Kidney tubule cell (primary cell): ENCODE measurements around the gene PNMA3.
A peak's percentile ranks its signal among the peaks of the same experiment; 100 is the strongest.
"Not testable (repeated sequence)": the region's sequence is repeated elsewhere in the genome, so short reads cannot be mapped to it uniquely, and the experiment has no call there.

Experiments used
- DNase-seq: peaks from one replicate; pipeline ENCODE4 v3.0.0-alpha.2; 2018; ENCODE audit warnings: low spot score

The PNMA3 gene, protein sequence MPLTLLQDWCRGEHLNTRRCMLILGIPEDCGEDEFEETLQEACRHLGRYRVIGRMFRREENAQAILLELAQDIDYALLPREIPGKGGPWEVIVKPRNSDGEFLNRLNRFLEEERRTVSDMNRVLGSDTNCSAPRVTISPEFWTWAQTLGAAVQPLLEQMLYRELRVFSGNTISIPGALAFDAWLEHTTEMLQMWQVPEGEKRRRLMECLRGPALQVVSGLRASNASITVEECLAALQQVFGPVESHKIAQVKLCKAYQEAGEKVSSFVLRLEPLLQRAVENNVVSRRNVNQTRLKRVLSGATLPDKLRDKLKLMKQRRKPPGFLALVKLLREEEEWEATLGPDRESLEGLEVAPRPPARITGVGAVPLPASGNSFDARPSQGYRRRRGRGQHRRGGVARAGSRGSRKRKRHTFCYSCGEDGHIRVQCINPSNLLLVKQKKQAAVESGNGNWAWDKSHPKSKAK

DNA sequence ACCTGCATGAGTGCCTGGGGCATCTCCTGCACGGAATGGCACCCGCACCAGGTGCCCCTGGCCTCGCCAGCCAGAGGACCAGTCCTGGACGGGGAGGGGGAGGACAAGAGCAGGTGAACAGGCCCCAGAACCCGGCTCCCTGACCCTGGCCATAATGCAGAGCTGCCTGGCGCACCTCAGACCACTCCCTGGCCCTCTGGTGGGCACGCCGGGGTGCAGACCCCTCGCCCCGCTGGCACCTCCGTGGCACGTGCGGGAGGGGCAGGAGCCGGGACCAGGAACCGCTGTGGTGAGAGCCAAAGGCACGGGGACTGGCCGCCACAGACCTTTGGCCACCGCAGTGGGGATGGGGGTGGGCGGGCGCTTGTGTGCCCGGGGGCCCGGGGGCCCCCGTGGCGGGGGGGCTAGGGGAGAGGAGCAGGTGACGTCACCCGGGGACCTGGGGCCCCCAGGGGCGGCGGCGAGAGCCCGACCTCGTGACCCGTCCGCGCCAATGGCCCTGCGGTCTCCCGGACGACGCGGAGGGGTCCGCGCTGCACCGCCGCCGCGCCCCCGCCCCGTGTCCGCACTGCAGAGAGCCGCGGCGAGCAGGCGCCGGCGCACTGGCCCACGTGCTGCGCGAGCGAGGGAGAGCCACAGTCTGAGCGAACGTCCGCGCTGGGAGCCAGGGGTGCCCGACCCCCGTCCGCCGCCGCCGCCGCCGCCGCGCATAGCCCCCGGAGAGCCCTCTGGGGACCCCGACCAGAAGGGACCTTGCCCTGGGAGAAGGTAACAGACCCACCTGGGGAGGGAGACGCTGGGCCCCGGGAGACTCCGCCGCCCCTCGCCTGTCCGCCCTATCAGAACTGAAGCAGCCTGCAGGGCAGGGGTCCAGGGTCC, at the start of gene PNMA3:
TSS of gene PNMA3 (plus strand) at position 600 of the 879 bp plus-strand sequence. CDS start 586 bp downstream, outside the sequence.
- no peak for DNase-seq

DNA sequence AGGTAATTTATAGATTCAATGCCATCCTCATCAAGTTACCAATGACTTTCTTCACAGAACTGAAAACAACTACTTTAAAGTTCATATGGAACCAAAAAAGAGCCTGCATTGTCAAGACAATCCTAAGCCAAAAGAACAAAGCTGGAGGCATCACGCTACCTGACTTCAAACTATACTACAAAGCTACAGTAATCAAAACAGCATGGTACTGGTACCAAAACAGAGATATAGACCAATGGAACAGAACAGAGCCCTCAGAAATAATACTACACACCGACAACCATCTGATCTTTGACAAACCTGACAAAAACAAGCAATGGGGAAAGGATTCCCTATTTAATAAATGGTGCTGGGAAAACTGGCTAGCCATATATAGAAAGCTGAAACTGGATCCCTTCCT, 39.1 kb upstream of the PNMA3 start:
- not testable (repeated sequence) for DNase-seq

DNA sequence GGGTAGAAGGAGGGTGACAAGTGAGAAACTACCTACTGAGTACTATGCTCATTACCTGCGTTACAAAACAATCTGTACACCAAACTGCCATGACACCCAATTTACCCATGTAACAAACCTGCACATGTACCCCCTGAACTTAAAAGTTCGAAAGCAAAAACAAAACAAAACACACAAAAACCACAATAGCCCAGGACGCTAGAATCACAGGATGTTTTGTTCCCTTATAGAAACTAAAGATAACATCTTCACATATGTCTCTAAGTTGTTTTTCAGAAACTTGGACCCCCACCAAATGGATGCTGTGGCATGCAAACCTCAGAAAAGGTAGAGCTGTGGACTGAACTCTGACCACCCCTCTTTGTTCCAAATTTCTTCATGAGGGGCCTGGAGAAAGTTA, 37.1 kb upstream of the PNMA3 start:
- no peak for DNase-seq

DNA sequence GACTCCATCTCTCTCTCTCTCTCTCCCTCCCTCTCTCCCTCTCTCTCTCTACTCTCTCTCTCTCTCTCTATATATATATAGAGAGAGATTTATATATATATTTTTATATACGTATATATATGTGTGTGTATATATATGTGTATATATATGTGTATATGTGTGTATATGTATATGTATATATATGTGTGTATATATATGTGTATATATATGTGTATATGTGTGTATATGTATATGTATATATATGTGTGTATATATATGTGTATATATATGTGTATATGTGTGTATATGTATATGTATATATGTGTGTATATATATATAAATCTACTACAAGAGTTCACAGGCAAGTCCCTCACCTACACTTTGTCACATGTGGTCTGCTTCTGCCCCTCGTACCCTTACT, 29.8 kb upstream of the PNMA3 start:
- not testable (repeated sequence) for DNase-seq

DNA sequence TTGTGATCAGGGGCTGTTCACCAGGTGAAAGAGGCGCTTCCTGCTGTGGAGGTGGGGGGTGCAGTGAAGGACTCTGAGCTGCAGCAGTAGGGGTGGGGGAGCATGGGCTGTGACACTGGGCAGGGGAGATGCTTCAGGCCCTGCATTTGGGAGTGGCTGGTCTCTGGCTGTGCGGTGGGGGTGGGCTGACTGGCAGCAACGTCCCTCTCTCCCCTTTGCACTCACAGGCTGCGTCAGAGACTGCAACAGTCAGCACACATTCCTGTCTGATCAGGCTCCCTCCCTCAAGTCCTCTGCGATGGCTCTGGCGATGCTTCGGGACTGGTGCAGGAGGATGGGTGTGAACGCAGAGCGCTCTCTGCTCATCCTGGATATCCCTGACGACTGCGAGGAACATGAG, 27.8 kb upstream of the PNMA3 start:
- DNase-seq = not testable (repeated sequence)

DNA sequence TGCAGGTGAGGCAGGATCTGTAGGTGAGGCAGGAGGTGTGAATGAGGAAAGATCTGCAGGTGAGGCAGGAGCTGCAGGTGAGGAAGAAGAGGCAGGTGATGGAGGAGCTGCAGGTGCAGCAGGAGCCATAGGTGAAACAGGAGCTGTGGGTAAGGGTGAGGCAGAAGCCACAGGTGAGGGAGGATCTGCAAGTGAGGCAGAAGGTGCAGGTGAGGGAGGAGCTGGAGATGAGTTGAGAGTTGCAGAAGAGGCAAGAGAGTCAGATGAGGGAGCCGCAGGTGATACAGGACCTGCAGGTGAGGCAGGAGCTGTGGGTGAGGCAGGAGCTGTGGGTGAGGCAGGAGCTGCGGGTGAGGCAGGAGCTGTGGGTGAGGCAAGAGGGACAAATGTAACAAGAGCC, 27.1 kb upstream of the PNMA3 start:
- no peak for DNase-seq

DNA sequence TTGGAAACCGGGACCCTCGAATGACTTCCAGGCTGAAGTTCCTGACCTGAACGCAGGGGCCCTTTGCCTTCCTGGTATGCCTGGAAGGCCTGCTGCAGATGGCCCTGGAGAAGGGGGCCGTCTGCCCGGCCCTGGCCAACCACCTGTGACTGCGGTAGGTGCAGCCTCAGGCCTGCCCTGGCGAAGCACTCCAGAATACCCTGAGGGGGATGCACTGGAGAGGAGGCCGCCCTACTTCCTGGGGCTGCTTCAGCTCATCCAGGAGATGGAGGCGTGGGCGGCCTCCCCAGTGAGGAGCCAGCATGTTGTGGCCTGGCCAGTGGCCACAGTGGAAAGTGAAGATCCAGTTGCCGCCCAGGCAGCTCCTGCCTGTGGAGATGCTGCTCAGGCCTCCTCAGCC, 26.4 kb upstream of the PNMA3 start:
- no peak for DNase-seq

DNA sequence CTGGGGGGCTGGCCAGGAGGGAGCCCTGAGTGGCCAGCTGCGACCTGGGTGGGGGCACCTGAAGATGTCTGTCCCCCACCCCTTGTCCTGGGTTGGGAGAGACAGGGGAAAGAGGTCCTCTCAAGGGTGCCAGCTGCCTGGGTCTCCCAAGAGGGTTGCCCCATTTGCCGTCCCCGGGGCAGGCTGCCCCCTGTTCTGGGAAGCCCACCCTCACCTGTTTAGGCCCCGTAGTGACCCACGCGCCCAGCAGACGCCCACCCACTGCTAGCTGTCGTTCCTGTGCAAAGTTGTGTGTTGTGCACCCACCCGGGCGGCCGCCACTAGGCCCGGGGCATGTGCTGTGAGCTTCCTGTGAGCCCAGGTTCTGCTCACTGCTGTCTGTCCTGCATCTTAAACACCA, 25.5 kb upstream of the PNMA3 start:
- DNase-seq = no peak

DNA sequence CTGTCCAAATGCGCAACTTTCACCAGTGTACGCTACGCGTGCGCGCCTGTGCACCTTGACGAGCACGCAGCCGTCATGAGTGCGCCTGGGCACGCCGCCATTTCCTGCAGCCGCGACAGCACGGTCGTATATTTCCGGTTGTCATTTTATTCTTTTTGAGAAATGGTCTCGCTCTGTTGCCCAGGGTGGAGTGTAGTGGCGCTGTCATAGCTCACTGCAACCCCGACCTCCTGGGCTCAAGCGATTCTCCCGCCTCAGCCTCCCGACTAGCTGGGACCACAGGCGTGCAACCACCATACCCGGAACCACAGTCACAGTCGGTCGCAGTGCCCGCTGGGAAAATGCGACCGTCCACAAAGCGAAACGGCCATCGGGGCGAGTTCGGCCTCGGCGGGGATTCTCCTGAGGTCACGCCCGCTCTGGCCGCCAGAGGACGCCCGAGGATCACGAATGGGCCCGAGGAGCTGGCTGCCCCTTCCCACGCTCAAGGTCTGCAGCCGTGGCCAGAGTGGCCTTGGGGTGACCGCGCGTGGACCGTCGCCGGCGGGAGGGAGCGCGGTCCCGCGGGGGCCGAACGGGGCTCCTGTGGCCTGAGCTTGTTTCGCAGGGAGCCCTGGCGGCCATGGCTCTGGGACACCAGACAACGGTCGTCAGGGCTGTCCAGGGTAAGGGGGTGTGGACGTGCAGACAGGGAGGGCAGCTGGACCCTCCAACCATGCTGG, 23.7 kb upstream of the PNMA3 start:
- peak; percentile 62 for DNase-seq

DNA sequence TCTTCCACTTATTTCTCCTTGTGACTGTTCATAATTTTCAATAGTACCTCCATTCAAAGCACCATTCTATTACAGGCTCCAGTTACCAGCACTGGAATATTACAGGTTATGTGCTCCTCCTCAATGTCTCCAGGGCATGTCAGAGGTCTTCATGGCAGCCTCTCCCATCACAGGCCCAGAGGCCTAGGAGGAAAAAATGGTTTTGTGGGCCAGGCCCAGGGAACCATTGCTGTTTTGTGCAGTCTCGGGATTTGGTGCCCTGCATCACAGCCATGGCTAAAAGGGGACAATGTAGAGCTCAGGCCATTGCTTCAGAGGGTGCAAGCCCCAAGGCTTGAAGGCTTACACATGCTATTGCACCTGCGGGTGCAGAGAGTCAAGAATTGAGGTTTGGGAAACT, 7.2 kb upstream of the PNMA3 start:
- no peak for DNase-seq

DNA sequence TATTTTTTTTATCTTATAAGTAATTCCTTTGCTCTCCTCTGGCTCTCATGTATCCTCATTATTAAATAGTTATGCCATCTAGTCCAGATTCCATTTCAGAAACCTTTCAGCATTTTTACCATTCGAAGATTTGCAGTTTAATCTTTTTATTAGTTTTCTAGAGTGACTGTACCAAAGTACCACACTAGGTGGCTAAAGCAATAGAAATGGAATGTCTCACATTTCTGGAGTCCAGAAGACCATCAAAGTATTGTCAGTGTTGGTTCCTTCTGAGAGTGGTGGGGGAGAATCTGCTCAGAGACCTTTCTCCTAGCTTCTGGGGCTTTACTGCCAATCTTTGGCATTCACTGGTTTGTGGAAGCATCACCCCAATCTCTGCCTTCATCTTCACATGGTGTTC, 3.7 kb upstream of the PNMA3 start:
- no peak for DNase-seq

DNA sequence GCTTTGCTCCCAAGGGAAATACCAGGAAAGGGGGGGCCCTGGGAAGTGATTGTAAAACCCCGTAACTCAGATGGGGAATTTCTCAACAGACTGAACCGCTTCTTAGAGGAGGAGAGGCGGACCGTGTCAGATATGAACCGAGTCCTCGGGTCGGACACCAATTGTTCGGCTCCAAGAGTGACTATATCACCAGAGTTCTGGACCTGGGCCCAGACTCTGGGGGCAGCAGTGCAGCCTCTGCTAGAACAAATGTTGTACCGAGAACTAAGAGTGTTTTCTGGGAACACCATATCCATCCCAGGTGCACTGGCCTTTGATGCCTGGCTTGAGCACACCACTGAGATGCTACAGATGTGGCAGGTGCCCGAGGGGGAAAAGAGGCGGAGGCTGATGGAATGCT, 1.0 kb downstream of the PNMA3 start:
- no peak for DNase-seq

DNA sequence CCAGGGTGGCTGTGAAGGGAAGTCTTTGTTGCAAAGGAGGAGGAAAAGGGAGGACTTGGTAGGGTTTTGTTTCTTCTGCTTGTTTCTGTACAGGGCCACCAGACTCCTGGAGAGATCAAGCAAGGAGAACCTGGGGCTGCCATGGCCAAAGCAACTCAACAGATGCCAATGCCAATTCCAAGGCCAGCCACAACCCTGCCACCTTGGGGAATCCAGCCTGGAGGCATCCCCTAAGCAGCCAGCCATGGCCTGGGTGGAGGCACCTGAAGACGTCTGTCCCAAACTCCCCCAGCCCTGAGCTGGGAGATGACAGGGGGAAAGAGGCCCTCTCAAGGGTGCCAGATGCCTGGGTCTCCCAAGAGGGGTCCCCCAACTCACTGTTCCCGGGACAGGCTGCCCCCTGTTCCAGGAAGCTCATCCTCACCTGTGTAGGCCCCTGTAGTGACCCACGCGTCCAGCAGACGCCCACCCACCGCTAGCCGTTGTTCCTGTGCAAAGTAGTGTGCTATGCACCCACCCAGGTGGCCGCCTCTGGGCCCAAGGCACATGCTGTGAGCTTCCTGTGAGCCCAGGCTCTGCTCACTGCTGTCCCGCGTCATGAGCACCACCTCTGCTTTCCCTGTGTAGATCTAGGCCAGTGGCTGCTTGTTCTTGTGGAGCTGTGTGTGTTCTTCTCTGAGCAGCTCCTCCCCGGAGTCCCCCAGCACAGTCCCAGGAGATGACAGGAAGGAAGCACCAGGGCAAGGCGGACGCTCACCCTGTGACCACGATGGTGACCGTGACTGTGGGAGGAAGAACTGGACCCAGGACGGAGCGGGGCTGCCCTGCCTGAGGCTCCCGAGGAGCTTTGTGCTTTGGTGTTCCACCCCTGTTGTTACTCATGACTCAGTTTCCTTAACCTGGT, 3.2 kb downstream of the PNMA3 start:
- DNase-seq = no peak

DNA sequence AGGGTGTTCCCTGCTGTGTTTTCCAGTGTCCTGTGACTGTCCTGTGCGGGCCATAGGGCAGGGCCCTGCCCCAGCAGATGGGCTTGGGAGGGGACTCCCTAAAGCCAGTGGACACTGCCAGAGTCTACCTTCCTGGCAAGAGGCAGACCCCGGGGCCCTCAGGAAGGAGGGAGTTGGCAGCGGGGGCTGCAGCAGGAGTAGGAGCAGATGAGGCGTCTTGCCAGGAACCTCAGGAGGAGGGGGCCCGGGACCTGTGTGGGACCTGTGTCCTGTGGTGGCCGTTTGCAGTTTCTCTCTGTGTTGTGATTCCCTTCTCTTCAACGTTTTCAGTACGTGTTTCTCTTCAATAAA, 3.8 kb downstream of the PNMA3 start:
- DNase-seq = no peak

DNA sequence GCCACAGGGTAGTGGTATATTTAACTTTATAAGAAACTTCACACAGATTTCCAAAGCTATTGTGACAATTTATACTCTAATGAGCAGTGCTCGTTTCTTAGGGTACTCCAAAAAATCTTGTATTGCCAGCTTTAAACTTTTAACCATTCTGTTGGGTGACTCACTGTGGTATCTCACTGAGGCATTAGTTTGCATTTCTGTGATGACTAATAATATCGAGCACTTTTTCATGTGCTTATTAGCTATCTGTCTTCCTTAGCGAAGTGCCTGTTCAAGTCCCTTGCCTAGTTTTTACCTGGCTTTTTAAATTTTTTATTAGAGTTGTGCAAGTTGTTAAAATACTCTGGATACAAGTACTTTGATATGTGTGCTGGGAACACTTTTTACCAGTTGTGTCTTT, 5.5 kb downstream of the PNMA3 start:
- DNase-seq = peak; percentile 45

DNA sequence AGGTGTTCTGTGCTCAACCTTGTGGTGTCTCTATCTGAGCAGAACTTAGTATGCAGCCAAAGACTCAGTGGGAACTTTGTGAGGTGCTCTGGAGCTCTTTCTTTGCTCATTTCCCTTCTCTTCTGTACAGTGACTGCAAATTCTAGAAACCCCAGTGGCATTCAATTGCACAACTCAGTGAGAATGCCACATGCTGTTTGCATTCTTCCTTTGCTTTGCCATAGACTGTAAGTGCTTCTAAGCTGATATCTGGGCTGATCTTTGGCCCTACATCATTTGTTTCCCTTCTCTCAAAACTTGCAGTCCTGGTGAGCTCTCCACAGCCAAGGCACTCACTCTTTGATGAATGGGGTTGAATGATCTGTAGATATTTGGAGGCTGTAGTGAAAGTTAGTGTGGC, 7.0 kb downstream of the PNMA3 start:
- DNase-seq = no peak

DNA sequence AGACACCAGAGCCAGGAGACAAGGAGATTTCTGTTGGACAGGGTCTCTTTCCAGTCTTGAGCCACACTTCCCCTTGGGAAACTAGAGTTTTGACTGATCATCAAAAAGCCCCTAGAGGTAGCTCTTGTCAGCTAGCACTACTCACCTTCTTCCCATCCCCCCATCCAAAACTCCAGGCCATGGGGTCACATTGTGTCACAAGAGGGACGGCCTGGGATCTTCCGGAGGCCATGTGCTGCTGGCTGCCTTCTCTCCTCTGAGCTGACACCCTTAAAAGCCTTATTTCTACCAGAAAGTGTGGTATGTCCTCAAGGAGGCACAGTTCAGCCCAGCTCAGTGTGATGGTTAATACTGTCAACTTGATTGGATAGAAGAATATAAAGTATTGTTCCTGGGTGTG, 7.8 kb downstream of the PNMA3 start:
- no peak for DNase-seq

DNA sequence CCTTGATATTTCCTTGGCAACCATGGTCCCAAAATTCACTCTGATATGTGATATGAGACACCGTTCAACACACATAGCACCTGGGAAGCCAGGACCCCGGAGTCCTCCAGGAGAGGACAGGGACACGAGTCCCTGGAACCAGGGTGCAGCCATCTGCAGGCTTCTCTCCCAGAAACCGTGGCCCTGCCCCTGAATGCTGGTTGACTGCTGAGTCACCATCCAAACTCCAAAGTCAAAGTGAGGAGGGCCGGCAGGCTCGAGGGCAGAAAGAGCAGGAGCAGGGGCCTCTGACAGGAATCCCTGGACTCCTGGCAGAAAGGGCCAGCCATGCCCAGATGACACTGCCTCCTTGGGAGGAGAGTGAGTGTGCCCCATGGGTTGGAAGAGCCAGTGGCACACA, 9.1 kb downstream of the PNMA3 start:
- peak; percentile 1 for DNase-seq

DNA sequence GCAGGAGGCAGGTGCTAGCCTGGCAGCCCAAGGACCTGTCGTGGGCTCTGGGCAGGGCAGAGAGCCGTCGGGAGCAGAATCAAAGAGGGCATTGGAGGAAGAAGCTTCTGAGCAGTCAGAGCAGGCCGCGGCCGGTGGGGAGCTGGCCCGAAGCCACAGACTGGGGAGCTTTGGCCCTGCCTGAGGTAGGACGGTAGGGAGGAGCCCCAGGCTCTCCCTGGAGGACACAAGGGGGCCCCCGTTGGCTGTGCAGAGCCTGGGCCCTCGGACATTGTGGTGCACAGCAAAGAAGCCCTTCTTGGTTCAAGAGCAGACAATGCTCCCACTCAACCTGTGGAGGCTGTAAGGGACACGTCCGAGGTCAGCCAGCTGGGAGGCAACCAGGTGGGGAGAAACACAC, 10.1 kb downstream of the PNMA3 start:
- not testable (repeated sequence) for DNase-seq

DNA sequence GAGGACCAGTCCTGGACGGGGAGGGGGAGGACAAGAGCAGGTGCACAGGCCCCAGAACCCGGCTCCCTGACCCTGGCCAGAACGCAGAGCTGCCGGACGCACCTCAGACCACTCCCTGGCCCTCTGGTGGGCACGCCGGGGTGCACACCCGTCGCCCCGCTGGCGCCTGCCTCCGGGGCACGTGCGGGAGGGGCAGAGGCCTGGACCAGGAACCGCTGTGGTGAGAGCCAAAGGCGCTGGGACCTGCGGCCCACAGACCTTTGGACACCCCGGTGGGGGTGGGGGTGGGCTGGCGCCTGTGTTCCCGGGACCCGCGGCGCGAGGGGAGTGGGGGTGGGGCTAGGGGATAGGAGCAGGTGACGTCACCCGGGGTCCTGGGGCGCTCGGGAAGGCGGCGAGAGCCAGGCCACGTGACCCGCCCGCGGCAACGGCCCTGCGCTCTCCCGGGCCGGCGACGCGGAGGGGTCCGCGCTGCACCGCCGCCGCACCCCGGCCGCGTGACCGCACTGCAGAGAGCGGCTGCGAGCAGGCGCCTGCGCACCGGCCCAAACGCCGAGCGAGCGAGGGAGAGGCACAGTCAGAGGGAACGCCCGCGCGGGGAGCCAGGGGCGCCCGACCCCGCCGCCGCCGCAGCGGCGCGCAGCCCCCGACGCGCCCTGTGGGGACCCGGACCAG, 15.8 kb downstream of the PNMA3 start, which contains the start of gene PNMA6A:
TSS of gene PNMA6A (plus strand) at position 546 of the 675 bp plus-strand sequence. CDS start 609 bp downstream, outside the sequence.
- not testable (repeated sequence) for DNase-seq

DNA sequence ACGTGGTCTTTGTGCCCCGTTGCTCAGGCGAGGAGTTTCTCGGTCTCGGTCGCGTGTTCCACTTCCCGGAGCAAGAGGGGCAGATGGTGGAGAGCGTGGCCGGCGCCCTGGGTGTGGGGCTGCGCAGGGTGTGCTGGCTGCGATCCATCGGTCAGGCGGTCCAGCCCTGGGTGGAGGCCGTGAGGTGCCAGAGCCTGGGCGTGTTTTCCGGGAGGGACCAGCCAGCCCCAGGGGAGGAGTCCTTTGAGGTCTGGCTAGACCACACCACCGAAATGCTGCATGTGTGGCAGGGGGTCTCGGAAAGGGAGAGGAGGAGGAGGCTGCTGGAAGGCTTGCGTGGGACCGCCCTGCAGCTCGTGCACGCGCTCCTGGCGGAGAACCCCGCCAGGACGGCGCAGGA, 17.1 kb downstream of the PNMA3 start:
- not testable (repeated sequence) for DNase-seq
